SKM-1 (cell line): ENCODE data around the gene GART.

Experiments used
- DNase-seq: peaks from one replicate; lab custom pipeline; 2025; ENCODE audit not compliant: unreplicated experiment; lab: John Stamatoyannopoulos, UW

The GART gene

DNA sequence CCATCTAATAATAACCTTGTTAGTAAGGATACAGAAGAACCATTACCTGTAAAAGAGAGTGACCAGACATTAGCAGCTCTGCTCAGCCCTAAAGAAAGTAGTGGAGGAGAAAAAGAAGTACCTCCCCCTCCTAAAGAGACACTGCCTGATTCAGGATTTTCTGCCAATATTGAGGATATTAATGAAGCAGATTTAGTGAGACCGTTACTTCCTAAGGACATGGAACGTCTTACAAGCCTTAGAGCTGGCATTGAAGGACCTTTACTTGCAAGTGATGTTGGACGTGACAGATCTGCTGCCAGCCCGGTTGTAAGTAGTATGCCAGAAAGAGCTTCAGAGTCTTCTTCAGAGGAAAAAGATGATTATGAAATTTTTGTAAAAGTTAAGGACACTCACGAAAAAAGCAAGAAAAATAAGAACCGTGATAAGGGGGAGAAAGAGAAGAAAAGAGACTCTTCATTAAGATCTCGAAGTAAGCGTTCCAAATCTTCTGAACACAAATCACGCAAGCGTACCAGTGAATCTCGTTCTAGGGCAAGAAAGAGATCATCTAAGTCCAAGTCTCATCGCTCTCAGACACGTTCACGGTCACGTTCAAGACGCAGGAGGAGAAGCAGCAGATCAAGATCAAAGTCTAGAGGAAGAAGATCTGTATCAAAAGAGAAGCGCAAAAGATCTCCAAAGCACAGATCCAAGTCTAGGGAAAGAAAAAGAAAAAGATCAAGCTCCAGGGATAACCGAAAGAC lies 12.5 kb upstream of the GART start:
- no peak for DNase-seq

- DNase-seq, result no peak
Observed at GRCh38 chr21:33552999-33553598, 11.2 kb upstream of the GART start.

GRCh38 chr21:33552093-33552998 lies 10.4 kb upstream of the GART start:
- no peak for DNase-seq

GRCh38 chr21:33551664-33552063 lies 9.7 kb upstream of the GART start:
- DNase-seq, result no peak

DNA sequence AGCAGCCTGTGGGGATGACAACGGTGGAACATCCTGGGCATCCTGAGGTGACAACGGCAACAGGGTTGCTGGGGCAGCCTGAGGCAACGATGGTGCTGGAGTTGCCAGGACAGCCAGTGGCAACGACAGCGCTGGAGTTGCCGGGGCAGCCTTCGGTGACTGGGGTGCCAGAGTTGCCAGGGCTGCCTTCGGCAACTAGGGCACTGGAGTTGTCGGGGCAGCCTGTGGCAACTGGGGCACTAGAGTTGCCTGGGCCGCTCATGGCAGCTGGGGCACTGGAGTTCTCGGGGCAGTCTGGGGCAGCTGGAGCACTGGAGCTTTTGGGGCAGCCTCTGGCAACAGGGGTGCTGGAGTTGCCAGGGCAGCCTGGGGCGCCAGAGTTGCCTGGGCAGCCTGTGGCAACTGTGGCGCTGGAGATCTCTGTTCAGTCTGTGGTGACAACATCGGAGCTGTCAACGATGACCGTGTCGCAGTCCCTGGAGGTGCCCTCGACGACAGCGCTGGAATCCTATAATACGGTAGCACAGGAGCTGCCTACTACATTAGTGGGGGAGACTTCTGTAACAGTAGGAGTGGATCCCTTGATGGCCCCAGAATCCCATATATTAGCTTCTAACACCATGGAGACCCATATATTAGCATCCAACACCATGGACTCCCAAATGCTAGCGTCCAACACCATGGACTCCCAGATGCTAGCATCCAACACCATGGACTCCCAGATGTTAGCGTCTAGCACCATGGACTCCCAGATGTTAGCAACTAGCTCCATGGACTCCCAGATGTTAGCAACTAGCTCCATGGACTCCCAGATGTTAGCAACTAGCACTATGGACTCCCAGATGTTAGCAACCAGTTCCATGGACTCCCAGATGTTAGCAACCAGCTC lies 9.1 kb upstream of the GART start:
- no peak for DNase-seq

DNA sequence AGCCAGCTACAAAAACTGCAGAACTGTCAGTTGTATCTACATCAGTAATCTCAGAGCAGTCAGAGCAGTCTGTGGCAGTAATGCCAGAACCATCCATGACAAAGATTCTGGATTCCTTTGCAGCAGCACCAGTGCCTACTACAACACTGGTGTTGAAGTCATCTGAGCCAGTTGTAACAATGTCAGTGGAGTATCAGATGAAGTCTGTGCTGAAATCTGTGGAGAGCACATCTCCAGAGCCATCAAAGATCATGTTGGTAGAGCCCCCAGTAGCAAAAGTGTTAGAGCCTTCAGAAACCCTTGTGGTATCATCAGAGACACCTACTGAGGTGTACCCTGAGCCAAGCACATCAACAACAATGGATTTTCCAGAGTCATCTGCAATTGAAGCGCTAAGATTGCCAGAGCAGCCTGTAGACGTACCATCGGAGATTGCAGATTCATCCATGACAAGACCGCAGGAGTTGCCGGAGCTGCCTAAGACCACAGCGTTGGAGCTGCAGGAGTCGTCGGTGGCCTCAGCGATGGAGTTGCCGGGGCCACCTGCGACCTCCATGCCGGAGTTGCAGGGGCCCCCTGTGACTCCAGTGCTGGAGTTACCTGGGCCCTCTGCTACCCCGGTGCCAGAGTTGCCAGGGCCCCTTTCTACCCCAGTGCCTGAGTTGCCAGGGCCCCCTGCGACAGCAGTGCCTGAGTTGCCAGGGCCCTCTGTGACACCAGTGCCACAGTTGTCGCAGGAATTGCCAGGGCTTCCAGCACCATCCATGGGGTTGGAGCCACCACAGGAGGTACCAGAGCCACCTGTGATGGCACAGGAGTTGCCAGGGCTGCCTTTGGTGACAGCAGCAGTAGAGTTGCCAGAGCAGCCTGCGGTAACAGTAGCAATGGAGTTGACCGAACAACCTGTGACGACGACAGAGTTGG lies 8.2 kb upstream of the GART start:
- no peak for DNase-seq

DNA sequence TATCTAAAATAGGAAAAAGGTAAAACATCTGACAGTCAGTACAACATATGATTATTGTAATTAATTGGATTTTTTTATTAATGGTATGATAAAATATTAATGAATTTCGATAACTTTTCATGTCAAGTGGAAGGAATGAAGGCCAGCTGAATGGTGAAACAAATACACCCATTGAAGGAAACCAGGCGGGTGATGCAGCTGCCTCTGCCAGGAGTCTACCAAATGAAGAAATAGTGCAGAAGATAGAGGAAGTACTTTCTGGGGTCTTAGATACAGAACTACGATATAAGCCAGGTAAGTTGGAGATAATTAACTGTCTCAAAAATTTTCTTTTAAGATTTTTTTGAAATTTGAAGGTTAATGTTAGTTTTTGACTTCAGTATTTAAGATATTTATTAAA lies 4.2 kb upstream of the GART start:
- no peak for DNase-seq

DNA sequence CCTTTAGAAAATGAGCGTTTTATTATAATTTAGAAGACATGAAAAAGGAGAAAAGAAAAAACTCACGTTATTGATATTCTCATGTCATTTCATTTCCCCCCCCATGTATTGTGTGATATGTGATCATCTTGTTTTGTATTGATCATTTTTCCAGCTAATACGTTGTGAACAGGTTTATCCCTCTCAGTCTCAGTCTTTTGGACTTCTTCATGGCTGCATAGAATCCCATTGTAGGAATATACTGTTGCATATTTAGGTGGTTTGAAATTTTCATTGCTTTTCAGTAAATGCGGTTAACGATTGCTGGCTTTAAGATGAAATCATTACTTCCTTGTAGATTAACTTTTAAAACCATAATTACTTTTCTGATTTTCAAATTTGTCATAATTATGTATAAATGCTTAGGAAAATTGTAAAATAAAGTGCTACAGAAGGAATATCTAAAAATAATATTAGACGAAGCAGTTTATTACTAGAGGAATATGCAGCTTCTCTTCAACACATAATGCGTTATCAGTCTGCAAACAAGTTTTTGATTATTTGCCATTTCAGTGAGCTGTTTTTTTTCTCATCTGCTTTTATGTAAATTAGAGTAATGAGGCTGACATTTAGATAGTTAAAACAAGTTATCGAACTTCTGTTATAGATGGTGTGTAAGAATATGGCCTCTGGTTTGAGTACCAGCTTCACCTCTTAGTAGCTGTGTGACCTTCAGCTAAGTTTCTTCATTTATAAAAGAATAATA lies 2.7 kb upstream of the GART start:
- no peak for DNase-seq

DNA sequence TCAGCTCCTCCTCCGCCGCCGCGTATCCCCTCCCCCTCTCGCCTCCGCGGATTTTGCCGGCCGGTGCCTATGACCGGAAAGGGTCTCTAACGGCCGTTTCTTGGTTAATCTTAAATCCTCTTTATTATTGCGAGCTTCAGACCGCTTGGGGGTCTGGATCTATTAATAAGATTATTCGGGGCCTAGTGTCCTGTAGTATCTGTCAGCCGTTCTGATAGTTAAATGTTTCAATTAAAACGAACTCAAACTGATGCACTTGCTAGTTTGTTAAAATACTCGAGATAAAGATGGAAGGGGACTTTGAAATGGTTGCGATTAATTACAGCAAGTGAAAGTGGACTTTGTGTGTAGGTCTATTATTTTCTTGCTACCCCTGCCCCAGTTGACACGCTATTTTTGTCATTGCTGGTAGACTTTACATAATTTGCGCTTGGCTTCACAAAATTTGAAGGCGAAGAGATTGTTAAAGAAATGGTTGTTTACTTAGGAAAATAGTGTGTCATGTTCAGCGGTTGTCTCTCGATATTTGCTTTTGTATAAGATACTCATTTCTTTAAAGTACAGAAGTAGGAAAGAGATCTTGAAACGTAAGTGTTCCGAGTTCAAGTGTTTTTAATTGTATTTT lies 1.7 kb upstream of the GART start:
- no peak for DNase-seq

GRCh38 chr21:33542640-33543504 lies 955 bp upstream of the GART start, which contains the start of gene SON:
Gene SON, plus strand, starts transcription at chr21:33543038. Its CDS starts 55 bp downstream, at chr21:33543093.
- peak; percentile 99 for DNase-seq

DNA sequence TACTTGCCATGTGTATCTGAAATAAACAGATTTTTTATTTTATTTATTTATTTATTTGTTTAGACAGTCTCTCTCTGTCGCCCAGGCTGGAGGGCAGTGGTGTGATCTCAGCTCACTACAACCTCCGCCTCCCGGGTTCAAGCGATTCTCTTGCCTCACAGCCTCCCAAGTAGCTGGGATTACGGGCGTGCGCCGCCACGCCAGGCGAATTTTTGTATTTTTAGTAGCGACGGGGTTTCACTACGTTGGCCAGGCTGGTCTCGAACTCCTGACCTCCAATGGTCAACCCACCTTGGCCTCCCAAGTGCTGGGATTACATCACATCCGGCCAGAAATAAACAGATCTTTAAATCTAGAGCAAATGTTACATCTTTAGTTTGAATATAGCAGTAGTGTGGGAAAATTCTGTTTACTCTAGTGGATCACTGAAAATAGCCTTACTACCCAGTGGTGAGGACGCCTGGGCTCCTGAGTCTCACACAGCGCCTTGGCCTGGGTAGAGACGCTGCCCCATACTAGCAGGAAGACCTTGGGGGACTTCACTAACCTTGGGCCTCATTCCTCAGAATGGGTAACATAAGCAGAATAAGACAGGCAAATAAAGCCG lies 709 bp downstream of the GART start:
- DNase-seq, result no peak

DNA sequence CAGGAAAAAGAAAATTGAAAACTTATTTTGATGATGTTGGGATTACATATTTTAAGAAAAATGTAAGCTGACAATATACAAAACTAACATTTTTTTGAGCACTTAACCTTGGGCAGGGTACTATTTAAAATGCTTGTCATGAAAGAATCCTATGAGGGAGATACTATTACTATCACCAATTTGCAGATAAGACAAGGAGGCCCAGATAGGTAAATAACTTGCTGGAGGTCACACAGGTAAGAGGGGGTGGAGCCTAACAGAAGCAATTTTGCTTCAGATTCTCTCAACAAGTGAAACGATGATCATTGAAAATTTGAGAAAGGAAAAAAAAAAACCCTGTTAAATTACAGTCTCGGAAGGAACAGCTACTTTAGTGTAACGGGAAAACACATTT lies 1.2 kb downstream of the GART start:
- no peak for DNase-seq

GRCh38 chr21:33539616-33540015 lies 2.3 kb downstream of the GART start:
- no peak for DNase-seq

DNA sequence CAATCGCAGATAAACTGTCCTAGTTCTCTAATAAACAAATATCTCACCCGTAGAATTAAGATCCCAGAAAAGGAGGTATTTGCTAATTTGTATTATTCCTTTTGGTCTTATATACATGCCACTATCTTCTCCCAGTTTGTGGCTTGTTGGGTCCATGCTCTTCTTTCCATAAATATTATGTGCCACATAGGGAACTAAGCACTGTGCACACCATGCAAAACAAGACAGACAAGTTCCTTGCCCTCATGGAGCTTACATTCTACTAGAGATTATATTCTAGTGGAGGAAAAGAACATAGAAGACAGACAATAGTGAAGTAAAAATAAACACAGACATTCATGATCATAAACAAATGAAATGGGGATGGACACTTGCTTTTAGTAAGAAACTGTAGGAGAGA lies 4.7 kb downstream of the GART start:
- DNase-seq, result no peak

GRCh38 chr21:33531007-33531406 lies 10.9 kb downstream of the GART start:
- no peak for DNase-seq

DNA sequence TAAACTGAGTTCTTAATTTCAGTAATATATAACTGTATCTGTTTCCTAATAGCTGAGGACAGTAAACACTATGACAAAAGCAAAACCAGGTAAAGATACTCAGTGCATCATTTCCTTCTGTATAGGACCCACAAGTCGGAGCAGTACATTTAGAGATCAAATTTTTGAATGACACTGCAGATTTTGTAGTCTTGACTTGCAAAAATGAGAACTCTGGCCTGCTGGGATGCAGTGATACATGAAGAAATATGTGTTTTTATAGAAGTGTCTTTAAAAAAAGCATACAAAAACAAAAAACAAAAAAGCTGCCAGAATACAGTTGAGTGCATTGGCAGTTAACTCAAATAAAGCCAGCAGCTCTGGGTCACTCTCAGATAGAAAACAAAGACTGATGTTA lies 19.0 kb downstream of the GART start:
- DNase-seq, result no peak

DNA sequence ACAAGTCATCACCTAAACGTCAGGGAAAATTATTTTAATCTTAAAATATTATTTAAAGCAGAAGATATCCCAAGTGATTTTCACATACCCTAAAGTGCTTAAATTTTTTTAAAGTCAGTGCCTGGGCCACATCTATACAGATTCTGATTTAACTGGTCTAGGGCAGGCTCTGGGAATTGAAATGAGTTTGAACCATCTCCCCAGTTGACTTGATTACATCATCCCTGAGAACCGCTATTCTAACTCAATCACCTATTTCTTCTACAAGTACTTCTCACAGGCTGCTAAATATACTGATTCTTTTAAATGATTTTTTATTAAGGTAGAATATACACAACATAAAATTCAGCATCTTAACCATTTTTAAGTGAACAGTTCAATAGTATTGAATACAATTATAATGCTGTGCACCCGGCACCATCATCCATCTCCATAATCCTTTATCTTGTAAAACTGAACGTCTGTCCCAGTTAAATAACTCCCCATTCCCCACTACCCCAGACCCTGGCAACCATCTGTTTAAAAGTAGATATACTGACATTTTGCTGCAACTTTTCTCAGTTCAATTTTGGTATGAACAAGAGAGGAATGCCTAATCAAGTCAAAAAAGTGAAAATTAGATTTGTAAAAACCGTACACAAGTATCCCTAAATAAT lies 19.5 kb downstream of the GART start:
- no peak for DNase-seq
